Mucosa of rectum (tissue), 2 donors: ENCODE data around the gene CNMD.

Experiments
- H3K27ac ChIP-seq, 2 donors: one replicate each; pipeline ENCODE4 v1.7.0; 2013; ENCODE audit warnings: inconsistent platforms in 2 of 2, low read depth in 2 of 2, low read length in 2 of 2
- H3K27me3 ChIP-seq, 2 donors: one replicate each; pipeline ENCODE4 v1.7.0; 2013; ENCODE audit warnings: low read length in 2 of 2; ENCODE audit not compliant: control insufficient read depth in 2 of 2, insufficient read depth in 2 of 2
- H3K36me3 ChIP-seq, 2 donors: one replicate each; pipeline ENCODE4 v1.7.0; 2013; ENCODE audit warnings: low read length in 2 of 2; ENCODE audit not compliant: control insufficient read depth in 2 of 2, insufficient read depth in 2 of 2
- H3K4me1 ChIP-seq, 2 donors: one replicate each; pipeline ENCODE4 v1.7.0; 2013; ENCODE audit warnings: low read length in 2 of 2, mild to moderate bottlenecking in 1 of 2; ENCODE audit not compliant: control insufficient read depth in 2 of 2, insufficient read depth in 2 of 2
- H3K4me3 ChIP-seq, 2 donors: one replicate each; pipeline ENCODE4 v1.7.0; 2013; ENCODE audit warnings: low read length in 2 of 2
- H3K9ac ChIP-seq, 2 donors: one replicate each; pipeline ENCODE4 v1.7.0; 2013; ENCODE audit warnings: low read length in 2 of 2, low read depth in 1 of 2, mild to moderate bottlenecking in 1 of 2
- H3K9me3 ChIP-seq, 2 donors: one replicate each; pipeline ENCODE4 v1.7.0; 2013; ENCODE audit warnings: low read length in 2 of 2; ENCODE audit not compliant: control insufficient read depth in 2 of 2
- donor health status: healthy.
- donor health status: Normal muscosa, but diverticular disease.

CNMD gene

DNA sequence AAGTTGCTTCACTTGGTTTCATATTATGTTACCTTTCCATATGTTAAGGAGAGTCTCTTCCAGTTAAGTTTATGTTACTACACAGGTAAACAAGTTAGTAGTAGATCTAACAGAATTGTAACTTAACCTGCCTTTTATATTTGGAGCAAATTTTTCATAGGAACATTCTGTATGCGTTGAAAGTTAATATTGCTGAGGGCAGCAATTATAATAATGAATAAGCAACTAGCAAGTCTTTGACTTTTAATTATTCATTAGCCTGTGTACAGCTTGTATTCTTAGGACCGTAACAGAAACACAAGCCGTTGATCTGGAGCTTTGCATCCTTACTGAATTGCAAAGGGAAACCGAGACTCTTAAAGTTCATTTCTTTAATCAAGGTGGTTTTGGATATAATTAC, 75.3 kb downstream of the CNMD start:
- Histone ChIP-seq H3K9ac (no peak overlapping the region), H3K27ac (no peak overlapping the region), H3K9me3 (no peaks in the 10 kb centered on the region), H3K27me3 (no peaks in the 10 kb centered on the region), H3K4me1 (no peaks in the 10 kb centered on the region), H3K36me3 (peaks cover 37 to 60% of the 10 kb centered on the region in 2 donors), H3K4me3 (no peak overlapping the region)

DNA sequence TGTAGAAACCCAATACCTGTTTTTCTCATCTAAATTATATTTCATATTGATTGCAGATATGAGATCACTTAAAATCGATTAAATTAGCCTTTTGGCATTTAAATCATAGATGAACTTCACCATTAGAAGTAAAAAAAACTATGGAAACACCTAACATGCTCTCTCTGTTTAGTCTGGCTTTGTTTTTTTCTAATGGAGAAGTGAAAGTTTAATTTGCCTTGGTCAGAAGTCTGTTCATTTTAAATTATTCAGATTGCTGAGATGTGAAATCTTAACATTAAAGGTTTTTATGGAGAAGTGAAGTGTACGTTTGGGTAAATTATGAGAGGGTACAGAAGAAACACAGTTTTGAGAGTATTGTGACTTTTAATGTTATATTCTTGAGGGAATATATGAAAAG, 80.3 kb downstream of the CNMD start:
- H3K4me1 ChIP-seq, result peaks cover 2 to 3% of the 10 kb centered on the region in 2 donors
- no peaks in the 10 kb centered on the region for H3K27me3 ChIP-seq
- H3K27ac ChIP-seq, result no peak overlapping the region
- no peak overlapping the region for H3K4me3 ChIP-seq
- no peak overlapping the region for H3K9ac ChIP-seq
- peaks cover 16 to 41% of the 10 kb centered on the region in 2 donors for H3K36me3 ChIP-seq
- H3K9me3 ChIP-seq, result no peaks in the 10 kb centered on the region
